ENCODE data around the gene PDS5A.

The PDS5A gene

GRCh38 chr4:39913471-39913870 is 64.2 kb downstream of the PDS5A start:
- H3K9me2 ChIP-seq (replicated peaks; ENCODE audit: control insufficient read depth, low read length): no peaks in the 10 kb centered on the region
- no peak overlapping the region for H3K4me3 ChIP-seq (ENCODE audit: low read length)
- H3K79me2 ChIP-seq (ENCODE audit: control insufficient read depth, low read length): peaks cover 2% of the 10 kb centered on the region; the same call in 1 of the 2 replicates
- H3K4me1 ChIP-seq (ENCODE audit: control insufficient read depth, low read length): no peaks in the 10 kb centered on the region
- H3K4me2 ChIP-seq (ENCODE audit: low read length): no peak overlapping the region
- no peak overlapping the region for H3K27ac ChIP-seq (ENCODE audit: low read depth, low read length)
- H3K36me3 ChIP-seq (ENCODE audit: control insufficient read depth, low read length): peaks cover 85% of the 10 kb centered on the region
- no peaks in the 10 kb centered on the region for H3K27me3 ChIP-seq (ENCODE audit: control insufficient read depth, low read length)
- no peaks in the 10 kb centered on the region for H3K9me3 ChIP-seq (ENCODE audit: control insufficient read depth, insufficient read depth, low read length)
- no peaks in the 10 kb centered on the region for H4K20me1 ChIP-seq (ENCODE audit: control insufficient read depth, insufficient read depth, low read depth, low read length)
- TF ChIP-seq, protein P1, sequence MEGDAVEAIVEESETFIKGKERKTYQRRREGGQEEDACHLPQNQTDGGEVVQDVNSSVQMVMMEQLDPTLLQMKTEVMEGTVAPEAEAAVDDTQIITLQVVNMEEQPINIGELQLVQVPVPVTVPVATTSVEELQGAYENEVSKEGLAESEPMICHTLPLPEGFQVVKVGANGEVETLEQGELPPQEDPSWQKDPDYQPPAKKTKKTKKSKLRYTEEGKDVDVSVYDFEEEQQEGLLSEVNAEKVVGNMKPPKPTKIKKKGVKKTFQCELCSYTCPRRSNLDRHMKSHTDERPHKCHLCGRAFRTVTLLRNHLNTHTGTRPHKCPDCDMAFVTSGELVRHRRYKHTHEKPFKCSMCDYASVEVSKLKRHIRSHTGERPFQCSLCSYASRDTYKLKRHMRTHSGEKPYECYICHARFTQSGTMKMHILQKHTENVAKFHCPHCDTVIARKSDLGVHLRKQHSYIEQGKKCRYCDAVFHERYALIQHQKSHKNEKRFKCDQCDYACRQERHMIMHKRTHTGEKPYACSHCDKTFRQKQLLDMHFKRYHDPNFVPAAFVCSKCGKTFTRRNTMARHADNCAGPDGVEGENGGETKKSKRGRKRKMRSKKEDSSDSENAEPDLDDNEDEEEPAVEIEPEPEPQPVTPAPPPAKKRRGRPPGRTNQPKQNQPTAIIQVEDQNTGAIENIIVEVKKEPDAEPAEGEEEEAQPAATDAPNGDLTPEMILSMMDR (IDR thresholded peaks at IDR 0.05; ENCODE audit: low read depth, low read length, poor library complexity, severe bottlenecking): no peak
- TF ChIP-seq EZH2phosphoT487 (IDR thresholded peaks at IDR 0.05; ENCODE audit: borderline replicate concordance, low read length): no peak
- peaks cover 22% of the 10 kb centered on the region for H3F3A ChIP-seq (ENCODE audit: control insufficient read depth, insufficient read depth)

- H4K20me1 ChIP-seq (ENCODE audit: control insufficient read depth, insufficient read depth, low read depth, low read length): no peaks in the 10 kb centered on the region
- H3K4me2 ChIP-seq (ENCODE audit: low read length): no peak overlapping the region
- H3K4me3 ChIP-seq (ENCODE audit: low read length): no peak overlapping the region
- H3K79me2 ChIP-seq (ENCODE audit: control insufficient read depth, low read length): peaks cover 2% of the 10 kb centered on the region; the same call in 1 of the 2 replicates
- H3K4me1 ChIP-seq (ENCODE audit: control insufficient read depth, low read length): no peaks in the 10 kb centered on the region
- no peaks in the 10 kb centered on the region for H3K27me3 ChIP-seq (ENCODE audit: control insufficient read depth, low read length)
- peaks cover 76% of the 10 kb centered on the region for H3K36me3 ChIP-seq (ENCODE audit: control insufficient read depth, low read length)
- no peaks in the 10 kb centered on the region for H3K9me2 ChIP-seq (replicated peaks; ENCODE audit: control insufficient read depth, low read length)
- H3K27ac ChIP-seq (ENCODE audit: low read depth, low read length): no peak overlapping the region
- H3K9me3 ChIP-seq (ENCODE audit: control insufficient read depth, insufficient read depth, low read length): no peaks in the 10 kb centered on the region
- TF ChIP-seq, protein P1 (IDR thresholded peaks at IDR 0.05; ENCODE audit: low read depth, low read length, poor library complexity, severe bottlenecking): no peak
- TF ChIP-seq EZH2phosphoT487 (IDR thresholded peaks at IDR 0.05; ENCODE audit: borderline replicate concordance, low read length): no peak
- H3F3A ChIP-seq (ENCODE audit: control insufficient read depth, insufficient read depth): peaks cover 22% of the 10 kb centered on the region
These were observed 67.6 kb downstream of the PDS5A start for GRCh38 chr4:39910064-39910463.

DNA sequence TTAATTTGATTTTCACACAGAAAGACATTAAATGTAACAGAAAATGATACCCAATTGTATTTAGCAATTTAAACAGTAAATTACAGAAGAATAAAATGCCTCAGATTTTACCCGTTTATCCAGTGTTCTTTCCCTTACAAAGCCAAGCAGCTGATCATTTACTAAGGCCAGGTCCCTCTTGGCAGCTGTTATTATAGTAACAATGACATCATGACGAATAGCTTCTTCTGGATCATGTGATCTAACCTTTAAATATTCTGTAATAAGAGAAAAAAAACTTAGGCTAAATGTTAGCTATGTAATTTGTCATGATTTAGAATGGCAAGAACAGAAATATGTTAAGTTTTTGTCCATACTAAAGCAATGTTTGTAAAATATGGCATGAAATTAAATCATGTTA is 69.4 kb downstream of the PDS5A start:
- H3K4me3 ChIP-seq (ENCODE audit: low read length): no peak overlapping the region
- no peaks in the 10 kb centered on the region for H3K27me3 ChIP-seq (ENCODE audit: control insufficient read depth, low read length)
- H3F3A ChIP-seq (ENCODE audit: control insufficient read depth, insufficient read depth): peaks cover 18% of the 10 kb centered on the region
- no peaks in the 10 kb centered on the region for H3K9me2 ChIP-seq (replicated peaks; ENCODE audit: control insufficient read depth, low read length)
- peaks cover 75% of the 10 kb centered on the region for H3K36me3 ChIP-seq (ENCODE audit: control insufficient read depth, low read length)
- H3K27ac ChIP-seq (ENCODE audit: low read depth, low read length): no peak overlapping the region
- H4K20me1 ChIP-seq (ENCODE audit: control insufficient read depth, insufficient read depth, low read depth, low read length): no peaks in the 10 kb centered on the region
- TF ChIP-seq EZH2phosphoT487 (IDR thresholded peaks at IDR 0.05; ENCODE audit: borderline replicate concordance, low read length): no peak
- TF ChIP-seq, protein P1 (IDR thresholded peaks at IDR 0.05; ENCODE audit: low read depth, low read length, poor library complexity, severe bottlenecking): no peak
- 0 out of 2 replicates have a peak, but pooled peaks cover 2% of the 10 kb centered on the region for H3K79me2 ChIP-seq (ENCODE audit: control insufficient read depth, low read length)
- H3K4me1 ChIP-seq (ENCODE audit: control insufficient read depth, low read length): no peaks in the 10 kb centered on the region
- H3K9me3 ChIP-seq (ENCODE audit: control insufficient read depth, insufficient read depth, low read length): no peaks in the 10 kb centered on the region
- no peak overlapping the region for H3K4me2 ChIP-seq (ENCODE audit: low read length)
